HCT116 (cell line): ENCODE data around the gene TEAD1.

Experiments used
- CBX3 ChIP-seq: IDR thresholded peaks from 2 replicates; pipeline ENCODE4 v1.6.1; 2012; ENCODE audit warnings: low read depth
- CTCF ChIP-seq, 3 experiments: fragments of 200-600 bp in 1 of 3; sonication (generic) in 1 of 3; IDR thresholded peaks in 2 of 3; conservative IDR thresholded peaks in 1 of 3; 2 replicates each; pipeline ENCODE4 v1.5.1; 2012 to 2017; ENCODE audit warnings: low read depth in 2 of 3, low read length in 2 of 3, antibody characterized with exemption in 1 of 3, borderline replicate concordance in 1 of 3, control low read depth in 1 of 3, mild to moderate bottlenecking in 1 of 3, mixed read lengths in 1 of 3, mixed run types in 1 of 3, moderate library complexity in 1 of 3; ENCODE audit not compliant: insufficient read depth in 1 of 3
- EZH2 ChIP-seq: fragments of 200-600 bp; sonication (generic); IDR thresholded peaks from 2 replicates; pipeline ENCODE4 v1.6.1; 2017; ENCODE audit warnings: antibody characterized with exemption, mixed run types
- EZH2phosphoT487 ChIP-seq: fragments of 200-600 bp; IDR thresholded peaks from 2 replicates; pipeline ENCODE4 v1.6.1; 2018; ENCODE audit warnings: antibody characterized with exemption, borderline replicate concordance
- POLR2A ChIP-seq: IDR thresholded peaks from 2 replicates; pipeline ENCODE4 v1.7.0; 2011; ENCODE audit warnings: borderline replicate concordance; ENCODE audit not compliant: insufficient read depth, insufficient read length; ENCODE audit errors: extremely low read depth
- POLR2AphosphoS5 ChIP-seq: IDR thresholded peaks from 2 replicates; pipeline ENCODE4 v1.6.1; 2011; ENCODE audit warnings: mild to moderate bottlenecking, low read depth, low read length, moderate library complexity
- SP1 ChIP-seq: IDR thresholded peaks from 2 replicates; pipeline ENCODE4 v1.6.1; 2012; ENCODE audit warnings: low read depth
- YY1 ChIP-seq: IDR thresholded peaks from 2 replicates; pipeline ENCODE4 v1.6.1; 2011; ENCODE audit warnings: low read length, low read depth, moderate library complexity, mild to moderate bottlenecking; ENCODE audit not compliant: insufficient replicate concordance; ENCODE audit errors: extremely low read depth
- ZFX ChIP-seq: fragments of 450-650 bp; IDR thresholded peaks from 2 replicates; pipeline ENCODE4 v1.6.1; 2017
- TF ChIP-seq, protein P1 (sequence below): IDR thresholded peaks from 2 replicates; pipeline ENCODE4 v1.6.1; 2012

DNA sequence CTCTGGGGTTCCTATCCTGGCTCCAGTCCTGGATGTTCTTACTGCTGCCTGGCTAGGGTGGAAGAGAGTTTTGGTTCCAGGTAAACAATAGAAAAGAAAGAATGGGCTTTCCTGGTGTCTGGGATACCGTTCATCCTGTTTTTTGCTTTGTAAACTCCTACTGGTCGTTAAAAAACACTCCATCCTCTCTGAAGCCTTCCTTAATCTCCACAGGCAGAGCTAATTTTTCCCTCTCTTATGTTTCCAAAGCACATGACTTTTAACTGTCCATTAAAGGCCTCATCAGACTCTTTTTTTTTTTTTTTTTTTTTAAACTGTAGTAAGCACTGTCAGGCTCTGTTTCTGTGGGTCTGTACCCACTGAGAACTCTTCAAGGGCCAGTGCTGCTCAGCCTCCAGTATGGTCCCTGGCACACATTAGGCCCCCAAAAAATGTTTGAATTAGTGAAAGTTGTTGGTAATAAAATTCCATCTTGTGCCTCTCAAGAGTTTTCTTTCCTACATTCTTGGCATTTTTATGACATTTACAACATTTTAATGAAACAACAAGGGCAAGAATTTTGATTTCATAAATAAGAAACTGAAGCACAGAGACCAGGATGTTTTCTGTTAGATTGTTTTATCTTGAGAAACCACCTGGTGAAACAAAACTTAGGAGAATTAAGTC lies 104.2 kb downstream of the TEAD1 start:
- TF ChIP-seq CTCF (IDR thresholded peaks at IDR 0.05 in 2 of 3, conservative IDR thresholded peaks at IDR 0.05 in 1 of 3; ENCODE audit: borderline replicate concordance in 1 of 3, insufficient read depth in 1 of 3, low read depth in 2 of 3, low read length in 2 of 3) (no peak), POLR2AphosphoS5 (no peak), EZH2phosphoT487 (no peak), SP1 (no peak), POLR2A (no peak), ZFX (no peak), YY1 (no peak), CBX3 (no peak), EZH2 (no peak)
- TF ChIP-seq, protein P1, sequence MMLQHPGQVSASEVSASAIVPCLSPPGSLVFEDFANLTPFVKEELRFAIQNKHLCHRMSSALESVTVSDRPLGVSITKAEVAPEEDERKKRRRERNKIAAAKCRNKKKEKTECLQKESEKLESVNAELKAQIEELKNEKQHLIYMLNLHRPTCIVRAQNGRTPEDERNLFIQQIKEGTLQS: no peak
